Stimulated activated CD4-positive, alpha-beta T cell treated with anti-CD3 and anti-CD28 coated beads, Interleukin-15, amount 100 ng/mL, for 1 hour (primary cell): ENCODE results near the gene PTCSC3.

Source experiments
- DNase-seq, 2 donors: peaks; one replicate each; pipeline ENCODE4 v3.0.0-alpha.2; 2020; ENCODE audit warnings: low read depth in 1 of 2, low spot score in 1 of 2

PTCSC3 gene

GRCh38 chr14:36176524-36176923 lies at the start of gene PTCSC3:
Gene PTCSC3, minus strand, starts transcription at chr14:36176722.
- no peak for DNase-seq

DNA sequence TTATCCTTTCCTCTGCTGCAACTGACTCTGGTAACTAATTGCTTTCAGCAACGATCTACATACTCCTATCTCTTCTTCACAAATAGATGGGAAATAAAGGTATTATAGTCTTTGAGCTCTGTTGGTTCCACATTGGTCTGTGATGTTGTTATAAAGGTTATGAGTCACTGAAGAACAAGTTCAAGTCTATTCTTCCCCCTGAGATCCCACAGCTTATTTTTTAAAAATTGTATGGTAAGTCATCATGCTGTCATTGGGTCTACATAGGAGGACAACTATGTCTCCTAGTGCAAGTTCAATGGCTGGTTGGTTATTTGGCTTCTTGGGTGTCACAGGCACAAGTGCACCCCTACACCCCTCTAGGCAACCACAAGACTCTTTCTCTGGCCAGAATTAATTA lies 49.6 kb upstream of the PTCSC3 start:
- no peak for DNase-seq

GRCh38 chr14:36224176-36224575 lies 47.7 kb upstream of the PTCSC3 start:
- no peak for DNase-seq

DNA sequence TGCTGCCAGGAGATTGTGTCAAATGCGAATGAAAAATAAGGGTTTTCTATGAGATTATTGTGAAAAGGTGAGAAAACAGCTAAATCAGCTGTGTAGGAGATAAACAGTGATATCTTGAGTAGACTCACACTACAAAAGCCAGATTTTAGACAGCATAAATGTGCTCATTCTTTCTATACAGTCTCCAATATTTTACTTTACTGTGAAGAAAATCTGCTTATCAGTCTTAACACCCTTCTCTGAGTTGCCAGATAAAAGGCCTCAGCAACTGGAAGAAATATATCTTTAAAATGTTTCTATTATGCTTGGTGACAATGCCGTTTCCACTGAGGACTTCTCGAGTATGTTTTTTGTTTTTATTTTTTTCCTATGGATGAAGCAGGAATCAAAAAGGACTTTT lies 47.0 kb upstream of the PTCSC3 start:
- no peak for DNase-seq

GRCh38 chr14:36222952-36223468 lies 46.5 kb upstream of the PTCSC3 start:
- no peak for DNase-seq

GRCh38 chr14:36222337-36222736 lies 45.8 kb upstream of the PTCSC3 start:
- no peak for DNase-seq

- no peak for DNase-seq
These were observed 44.6 kb upstream of the PTCSC3 start for GRCh38 chr14:36221112-36221511.

- DNase-seq, result no peak
These were observed 41.2 kb upstream of the PTCSC3 start for GRCh38 chr14:36217732-36218131.

DNA sequence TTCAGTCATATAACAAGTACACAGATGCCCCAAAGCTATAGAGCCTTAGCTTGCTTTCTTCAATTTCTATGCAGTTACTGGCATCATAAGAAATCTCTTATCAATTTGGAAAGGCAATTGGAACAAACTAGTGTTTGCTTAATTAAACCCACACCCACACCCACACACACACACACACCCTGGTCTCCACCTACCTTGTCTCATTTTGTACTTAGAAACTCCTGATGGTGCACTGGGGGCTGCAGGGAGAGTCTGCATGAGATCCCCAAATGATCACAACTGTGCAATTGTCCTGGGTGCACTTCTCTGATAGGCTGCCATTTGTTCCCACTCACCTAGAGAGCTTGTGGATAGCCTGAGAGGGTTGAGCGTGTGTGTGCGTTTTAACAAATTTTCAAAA lies 40.5 kb upstream of the PTCSC3 start:
- no peak for DNase-seq

DNA sequence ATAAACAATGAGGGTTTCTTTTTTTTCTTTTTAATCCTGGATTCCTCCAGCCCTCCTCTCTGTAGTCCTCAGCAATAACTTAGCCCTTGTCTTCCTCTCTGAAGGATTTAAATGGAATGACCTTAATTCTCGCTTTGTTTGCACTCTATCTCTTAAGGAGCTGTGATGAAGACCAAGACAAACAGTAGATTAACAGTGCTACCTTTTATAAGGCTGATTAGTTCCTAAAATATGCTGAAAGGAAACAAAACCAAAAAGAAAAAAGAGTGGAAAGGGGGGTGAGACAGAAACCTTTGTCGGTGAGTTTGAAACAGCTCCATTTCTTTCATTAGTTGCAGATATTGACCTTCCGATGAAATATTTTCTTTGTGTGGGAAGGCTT lies 38.7 kb upstream of the PTCSC3 start:
- DNase-seq, result no peak

GRCh38 chr14:36214476-36215216 lies 38.1 kb upstream of the PTCSC3 start:
- no peak for DNase-seq

DNA sequence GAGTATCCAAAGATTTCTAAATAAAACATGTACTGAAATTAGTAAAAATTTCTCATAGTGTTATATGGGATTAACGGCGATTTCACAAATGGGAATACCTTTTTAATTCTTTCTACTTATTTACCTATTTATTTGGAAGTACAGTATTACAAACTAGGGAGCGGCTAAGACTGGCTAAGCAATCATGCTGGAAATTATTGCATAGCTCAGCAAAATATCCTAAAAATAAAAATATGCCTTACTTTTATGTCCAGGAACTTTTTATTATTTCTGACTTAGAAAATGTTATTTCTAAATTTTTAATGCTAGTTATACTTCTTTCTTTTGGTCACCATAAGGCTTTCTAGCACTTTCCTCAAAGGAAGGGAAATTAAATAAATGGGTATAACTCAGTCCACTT lies 36.5 kb upstream of the PTCSC3 start:
- DNase-seq, result no peak

DNA sequence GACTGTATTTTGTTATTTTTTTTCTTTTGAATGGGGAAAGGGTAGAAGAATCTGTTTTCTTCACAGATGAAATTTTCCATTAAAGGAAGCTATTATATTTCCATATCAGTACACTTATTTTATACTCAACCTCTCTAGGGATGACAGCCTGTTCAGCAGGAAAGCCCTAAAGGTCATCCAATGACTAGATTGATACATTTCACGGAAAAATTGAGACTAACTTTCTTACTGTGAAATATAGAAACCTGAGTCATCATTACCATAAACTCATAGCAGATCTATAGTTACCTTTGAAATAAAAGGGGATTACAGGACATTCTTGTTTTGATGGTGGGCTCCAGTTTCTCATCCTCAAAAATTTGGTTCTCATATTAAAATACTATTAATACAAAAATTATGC lies 36.1 kb upstream of the PTCSC3 start:
- no peak for DNase-seq

DNA sequence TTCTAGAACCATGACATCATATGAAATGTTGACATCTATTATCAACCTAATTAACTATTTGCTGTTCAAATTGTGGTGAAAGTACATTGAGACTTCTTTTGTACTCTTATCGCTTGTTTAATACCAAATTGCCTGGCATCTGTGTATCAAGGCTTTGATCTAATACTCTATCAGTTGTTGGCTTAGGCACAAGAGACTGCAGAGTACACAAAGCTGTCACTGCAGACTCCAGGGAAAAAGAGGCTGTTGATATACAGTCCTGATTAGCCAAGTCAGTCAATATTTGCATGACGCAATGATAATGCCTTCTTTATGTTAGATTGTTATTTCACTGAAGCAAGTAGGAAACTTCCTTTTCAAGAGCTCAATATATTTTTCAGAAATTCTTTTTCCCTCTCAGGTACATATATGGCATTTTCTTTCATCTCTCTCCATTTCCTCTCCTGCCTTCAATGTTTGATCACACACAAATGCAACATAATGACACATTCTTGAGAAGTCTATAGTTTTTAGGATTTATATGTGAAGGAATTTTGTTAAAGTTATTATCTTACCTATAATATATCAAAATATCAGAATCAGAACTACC lies 32.3 kb upstream of the PTCSC3 start:
- DNase-seq, result no peak

DNA sequence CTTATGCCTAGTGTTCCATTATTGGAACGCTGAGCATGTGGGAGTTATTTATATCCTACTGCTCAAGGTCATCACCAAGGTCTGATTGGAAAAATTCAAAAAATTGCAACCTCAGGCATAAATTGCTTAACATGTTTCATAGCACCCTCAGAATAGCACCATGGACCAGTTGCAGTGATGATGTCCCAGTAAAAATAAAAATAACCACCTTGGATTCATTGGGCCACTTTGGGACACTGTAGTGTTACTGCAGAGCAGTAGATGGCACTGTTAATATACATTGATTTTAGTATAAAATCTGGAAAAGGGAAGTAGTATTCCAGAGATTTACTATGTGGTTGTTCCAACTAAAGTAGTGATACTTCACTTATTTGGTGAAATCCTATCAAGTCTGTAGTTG lies 31.0 kb upstream of the PTCSC3 start:
- DNase-seq, result no peak

- DNase-seq, result no peak
These were observed 28.0 kb upstream of the PTCSC3 start for GRCh38 chr14:36204461-36205073.

GRCh38 chr14:36198378-36198777 lies 21.9 kb upstream of the PTCSC3 start:
- DNase-seq, result no peak

DNA sequence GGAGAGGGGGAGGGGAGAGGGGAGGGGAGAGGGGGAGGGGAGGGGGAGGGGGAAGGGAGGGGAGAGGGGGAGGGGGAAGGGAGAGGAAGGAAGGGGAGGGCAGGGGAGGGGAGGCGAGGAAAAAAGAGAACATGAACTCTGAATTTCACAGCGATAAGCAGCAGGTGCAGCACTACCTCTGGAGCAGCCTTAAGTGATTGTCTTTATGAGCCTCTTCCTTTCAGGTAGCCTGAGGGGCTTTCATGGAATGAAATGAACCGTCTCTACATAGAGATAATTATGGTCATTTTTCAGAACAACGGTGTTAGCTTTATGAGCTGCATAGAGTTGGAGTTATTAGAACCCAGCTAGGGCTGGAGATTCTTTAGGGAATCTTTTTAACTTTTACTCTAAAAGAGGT lies 18.1 kb upstream of the PTCSC3 start:
- no peak for DNase-seq

DNA sequence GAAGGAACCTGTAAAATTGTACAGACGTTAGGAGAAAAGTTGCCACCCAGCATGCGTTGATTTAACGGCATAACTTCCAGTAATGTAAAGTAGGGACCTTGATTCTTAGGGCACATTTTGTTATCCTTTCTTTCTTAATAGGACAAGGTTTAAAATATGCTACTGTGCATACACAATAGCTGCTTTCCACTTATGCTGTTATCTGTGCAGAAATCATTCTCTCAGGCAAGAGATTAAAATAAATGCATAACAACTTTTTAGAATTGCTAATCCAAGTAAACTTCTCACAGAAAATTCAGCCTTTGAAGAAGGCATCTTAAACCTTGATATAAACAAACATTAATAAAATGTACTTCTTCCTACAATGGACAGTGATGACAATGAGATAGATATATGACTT lies 16.0 kb upstream of the PTCSC3 start:
- no peak for DNase-seq

DNA sequence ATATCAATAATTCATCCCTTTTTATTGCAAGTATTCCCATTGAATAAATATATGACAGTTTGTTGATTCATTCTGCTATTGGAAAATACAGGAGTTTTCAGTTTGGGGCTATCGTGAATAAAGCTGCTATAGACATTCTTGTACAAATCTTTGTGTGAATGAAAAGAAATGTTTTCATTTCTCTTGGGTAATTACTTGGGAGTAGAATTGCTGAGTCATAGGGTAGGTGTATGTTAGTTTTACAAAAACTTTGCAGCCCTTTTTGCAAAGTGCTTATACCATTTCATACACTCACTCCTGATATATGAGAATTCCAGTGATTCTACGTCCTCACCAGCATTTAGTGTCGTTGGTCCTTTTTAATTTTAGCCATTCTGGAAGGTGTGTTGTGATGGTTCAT lies 6.9 kb upstream of the PTCSC3 start:
- DNase-seq, result no peak

DNA sequence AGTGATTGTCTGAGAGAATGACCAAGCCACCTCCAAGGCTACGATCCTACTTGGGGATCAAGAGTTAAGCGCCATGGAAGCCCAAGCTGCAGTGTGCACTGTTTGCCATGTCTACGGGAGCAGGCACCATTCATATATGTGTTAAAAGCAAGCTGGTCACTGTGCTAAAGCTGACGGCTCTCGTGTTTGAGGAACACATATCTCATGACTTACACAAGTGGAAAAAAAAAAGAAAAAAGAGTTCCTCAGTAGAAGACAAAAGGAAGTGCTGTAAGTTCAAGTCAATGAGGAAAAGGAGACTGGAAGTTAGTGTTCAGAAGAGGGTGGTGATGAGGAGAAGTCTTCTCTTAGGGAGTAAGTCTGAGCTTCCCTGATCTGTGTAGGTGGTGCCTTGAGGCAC lies 4.9 kb upstream of the PTCSC3 start:
- DNase-seq, result no peak

- no peak for DNase-seq
These were observed 967 bp upstream of the PTCSC3 start for GRCh38 chr14:36177489-36177888.
